Measurements from ENCODE around the gene GOLGA6A.
A peak's percentile ranks its signal among the peaks of the same experiment; 100 is the strongest.

The GOLGA6A gene

GRCh38 chr15:74043425-74044266 is 38.7 kb downstream of the GOLGA6A start:
- no peak overlapping the region for H3K4me3 ChIP-seq (ENCODE audit: low read depth, low read length)
- no peak for TF ChIP-seq CTCF (conservative IDR thresholded peaks at IDR 0.05; ENCODE audit: low read depth, low read length)

DNA sequence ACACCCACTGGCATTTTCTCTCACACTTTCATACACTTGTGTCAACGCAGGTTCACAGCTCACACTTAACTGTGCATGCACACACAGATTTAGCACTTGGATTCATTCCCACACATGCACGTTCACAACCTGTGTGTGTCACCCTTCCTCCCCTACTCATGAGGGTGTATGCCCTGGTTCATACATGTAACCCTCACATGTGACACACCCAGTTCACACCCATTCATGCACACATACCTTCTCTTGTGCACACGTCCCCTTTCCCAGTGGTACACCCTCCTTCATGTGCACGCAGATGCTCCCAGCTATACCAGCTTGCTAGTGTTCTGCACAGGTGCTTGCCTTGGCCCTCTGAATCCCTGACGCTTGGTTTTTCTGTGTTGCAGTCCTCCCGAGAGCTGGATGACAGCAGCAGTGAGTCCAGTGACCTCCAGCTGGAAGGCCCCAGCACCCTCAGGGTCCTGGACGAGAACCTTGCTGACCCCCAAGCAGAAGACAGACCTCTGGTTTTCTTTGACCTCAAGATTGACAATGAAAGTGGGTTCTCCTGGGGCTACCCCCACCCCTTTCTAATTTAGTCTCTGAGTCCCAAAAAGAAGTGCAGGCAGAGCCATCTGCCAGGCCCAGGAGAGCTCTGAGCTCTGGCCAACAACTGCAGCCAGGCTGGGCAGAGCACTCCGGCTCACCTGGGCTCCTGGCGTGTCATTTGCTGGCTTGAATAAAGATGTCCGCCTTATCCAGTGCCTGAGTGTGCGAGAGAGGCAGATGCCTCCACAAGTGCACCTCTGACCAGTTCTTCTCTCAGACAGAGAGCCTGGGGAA is 39.5 kb downstream of the GOLGA6A start:
- TF ChIP-seq CTCF (conservative IDR thresholded peaks at IDR 0.05; ENCODE audit: low read depth, low read length), result no peak
- DNase-seq (ENCODE audit: low read depth), result no peak
- H3K4me3 ChIP-seq (ENCODE audit: low read depth, low read length), result no peak overlapping the region

More at GRCh38 chr15:74043425-74044266, 38.7 kb downstream of the GOLGA6A start:
- DNase-seq (ENCODE audit: low read depth), result no peak

GRCh38 chr15:74041777-74042435 is 40.4 kb downstream of the GOLGA6A start:
- TF ChIP-seq CTCF (conservative IDR thresholded peaks at IDR 0.05; ENCODE audit: low read depth, low read length), result no peak
- no peak for DNase-seq (ENCODE audit: low read depth)

DNA sequence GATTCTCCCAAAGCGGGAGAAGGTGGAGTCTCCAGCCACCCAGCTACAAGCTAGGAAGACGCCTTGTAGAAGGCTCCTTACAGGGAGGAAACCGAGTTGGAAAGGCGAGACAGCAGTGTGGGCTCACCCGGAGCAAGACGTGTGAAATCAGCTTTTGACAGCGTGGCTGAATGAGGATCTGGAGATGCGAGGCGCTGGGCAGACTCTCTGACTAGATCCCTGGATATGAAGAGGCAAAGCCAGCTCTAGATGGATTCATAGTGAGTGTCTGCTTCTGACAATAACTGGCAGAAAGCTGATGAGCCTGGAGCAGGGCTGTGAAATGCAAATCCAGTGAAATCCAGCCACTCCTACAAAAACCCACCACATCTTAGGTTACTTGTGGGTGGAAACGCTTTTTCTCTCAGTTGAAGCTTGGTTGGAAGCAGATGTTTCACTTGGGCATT is 41.0 kb downstream of the GOLGA6A start:
- no peak for DNase-seq (ENCODE audit: low read depth)
- TF ChIP-seq CTCF (conservative IDR thresholded peaks at IDR 0.05; ENCODE audit: low read depth, low read length), result no peak

More at GRCh38 chr15:74041777-74042435, 40.4 kb downstream of the GOLGA6A start:
- H3K4me3 ChIP-seq (ENCODE audit: low read depth, low read length), result no peak overlapping the region

DNA sequence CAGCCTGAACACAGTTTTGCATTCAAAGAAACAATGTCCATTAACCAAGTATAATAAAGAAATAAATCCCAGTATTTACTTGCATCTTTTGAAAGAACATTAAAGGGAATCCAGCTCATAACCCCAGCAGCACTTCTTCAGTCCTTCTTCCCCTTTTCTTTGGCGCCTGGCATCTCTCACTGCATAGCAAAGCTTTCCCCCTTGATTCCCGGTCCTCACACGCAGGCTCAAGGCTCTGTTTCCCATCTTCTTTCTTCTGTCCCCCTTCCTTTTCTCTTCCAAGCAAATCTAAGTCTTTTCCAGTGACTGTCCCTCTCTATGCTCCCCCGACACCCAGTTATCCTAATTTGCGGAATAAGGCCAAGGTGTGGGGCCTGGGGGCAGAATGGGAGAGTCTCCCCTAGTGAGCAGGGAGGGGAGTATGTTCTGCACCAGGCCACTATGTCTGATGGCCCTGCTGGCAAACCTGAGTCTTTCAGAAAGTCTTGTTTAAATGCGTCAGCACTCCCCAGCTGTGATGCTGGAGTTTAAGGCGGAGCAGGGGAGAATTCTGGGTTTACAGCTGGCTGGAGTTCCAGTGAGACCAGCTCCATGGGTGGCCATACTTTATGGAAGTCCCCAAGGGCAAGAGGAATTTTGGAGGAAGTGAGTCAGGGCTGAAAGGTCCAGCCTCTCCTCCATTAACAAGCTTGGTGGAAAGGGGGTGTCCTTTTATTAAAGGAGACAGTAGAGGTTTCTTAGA is 42.1 kb downstream of the GOLGA6A start:
- DNase-seq (ENCODE audit: low read depth), result peak; percentile 98
- no peak overlapping the region for H3K4me3 ChIP-seq (ENCODE audit: low read depth, low read length)
- TF ChIP-seq CTCF (conservative IDR thresholded peaks at IDR 0.05; ENCODE audit: low read depth, low read length), result no peak

More for the DNA sequence above, 41.0 kb downstream of the GOLGA6A start:
- no peak overlapping the region for H3K4me3 ChIP-seq (ENCODE audit: low read depth, low read length)

GRCh38 chr15:74039656-74040010 is 42.7 kb downstream of the GOLGA6A start:
- TF ChIP-seq CTCF (conservative IDR thresholded peaks at IDR 0.05; ENCODE audit: low read depth, low read length), result no peak
- no peak for DNase-seq (ENCODE audit: low read depth)
- H3K4me3 ChIP-seq (ENCODE audit: low read depth, low read length), result no peak overlapping the region

All from choroid plexus epithelial cell (primary cell).